GM11168 (cell line): ENCODE results near the gene SRGAP2C.
"Not testable (repeated sequence)": the region's sequence is repeated elsewhere in the genome, so short reads cannot be mapped to it uniquely, and the experiment has no call there.

Experiments
- in situ Hi-C: fragments of 300-500 bp; cut with MboI; formaldehyde crosslinking; loops from one replicate; pipeline ENCODE4 v1.12.0; 2022; ENCODE audit warnings: low sequenced_read_pairs; ENCODE audit not compliant: unreplicated experiment

Gene SRGAP2C

GRCh38 chr1:121400541-121401310 is 216.0 kb downstream of the SRGAP2C start:
- in situ Hi-C loops = not testable (repeated sequence)

DNA sequence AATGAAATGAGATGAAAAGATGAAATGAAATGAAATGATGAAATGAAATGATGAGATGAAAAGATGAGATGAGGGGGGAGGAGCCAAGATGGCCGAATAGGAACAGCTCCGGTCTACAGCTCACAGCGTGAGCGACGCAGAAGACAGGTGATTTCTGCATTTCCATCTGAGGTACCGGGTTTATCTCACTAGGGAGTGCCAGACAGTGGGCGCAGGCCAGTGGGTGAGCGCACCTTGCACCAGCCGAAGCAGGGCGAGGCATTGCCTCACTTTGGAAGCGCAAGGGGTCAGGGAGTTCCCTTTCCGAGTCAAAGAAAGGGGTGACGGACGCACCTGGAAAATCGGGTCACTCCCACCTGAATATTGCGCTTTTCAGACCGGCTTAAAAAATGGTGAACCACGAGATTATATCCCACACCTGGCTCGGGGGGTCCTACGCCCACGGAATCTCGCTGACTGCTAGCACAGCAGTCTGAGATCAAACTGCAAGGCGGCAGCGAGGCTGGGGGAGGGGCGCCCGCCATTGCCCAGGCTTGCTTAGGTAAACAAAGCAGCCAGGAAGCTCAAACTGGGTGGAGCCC is 216.7 kb downstream of the SRGAP2C start:
- in situ Hi-C loops = not testable (repeated sequence)

- in situ Hi-C loops = not testable (repeated sequence)
Measured at GRCh38 chr1:121403254-121403653, 218.5 kb downstream of the SRGAP2C start.

DNA sequence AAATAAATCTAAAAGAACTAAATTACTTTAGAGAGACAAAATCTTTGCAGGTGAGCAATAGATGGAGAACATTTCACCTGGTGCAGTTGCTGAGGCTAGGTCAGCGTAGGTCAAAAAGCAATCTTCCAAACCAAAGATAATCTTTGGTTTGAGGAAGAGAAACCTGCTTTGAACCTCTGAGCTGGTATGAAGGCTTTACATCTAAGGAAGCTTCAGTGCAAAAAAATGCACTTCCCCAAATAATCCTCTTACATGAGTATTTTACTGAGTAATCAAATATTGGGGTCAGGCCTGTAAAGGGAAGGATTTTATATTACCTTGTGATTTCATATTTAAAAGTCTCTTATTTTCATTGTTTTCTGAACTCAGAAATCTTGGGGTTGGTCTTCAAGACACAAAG is 223.6 kb downstream of the SRGAP2C start:
- in situ Hi-C loops = no loop called here

- in situ Hi-C loops = no loop called here
Measured at GRCh38 chr1:121413821-121414220, 229.0 kb downstream of the SRGAP2C start.

- in situ Hi-C loops = no loop called here
Measured at GRCh38 chr1:121414905-121415304, 230.1 kb downstream of the SRGAP2C start.

DNA sequence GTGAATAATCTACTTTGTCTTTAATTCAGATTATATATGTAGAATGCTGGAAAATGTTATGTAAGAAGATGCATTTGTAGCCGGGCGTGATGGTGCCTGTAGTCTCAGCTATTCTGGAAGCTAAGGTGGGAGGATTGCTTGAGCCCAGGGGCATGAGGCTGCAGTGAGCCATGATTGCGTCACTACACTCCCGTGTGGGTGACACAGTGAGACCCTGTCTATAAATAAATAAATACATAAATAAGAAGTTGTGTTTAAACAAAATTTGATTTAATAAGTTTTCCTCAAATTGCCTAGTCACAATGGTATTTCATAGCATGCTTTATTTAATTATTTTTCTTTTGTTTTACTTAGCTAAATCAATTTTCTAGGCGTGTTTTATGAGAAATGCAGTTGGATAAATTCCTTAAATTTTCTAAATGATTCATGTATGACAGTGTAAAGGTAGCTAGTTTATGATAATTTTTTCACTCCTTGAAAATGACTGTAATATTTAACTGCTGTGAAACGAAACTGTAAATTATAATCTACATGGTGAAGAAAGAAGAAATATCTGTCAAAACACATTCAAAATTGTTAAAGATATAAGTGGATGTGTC is 232.6 kb downstream of the SRGAP2C start:
- in situ Hi-C loops = no loop called here

DNA sequence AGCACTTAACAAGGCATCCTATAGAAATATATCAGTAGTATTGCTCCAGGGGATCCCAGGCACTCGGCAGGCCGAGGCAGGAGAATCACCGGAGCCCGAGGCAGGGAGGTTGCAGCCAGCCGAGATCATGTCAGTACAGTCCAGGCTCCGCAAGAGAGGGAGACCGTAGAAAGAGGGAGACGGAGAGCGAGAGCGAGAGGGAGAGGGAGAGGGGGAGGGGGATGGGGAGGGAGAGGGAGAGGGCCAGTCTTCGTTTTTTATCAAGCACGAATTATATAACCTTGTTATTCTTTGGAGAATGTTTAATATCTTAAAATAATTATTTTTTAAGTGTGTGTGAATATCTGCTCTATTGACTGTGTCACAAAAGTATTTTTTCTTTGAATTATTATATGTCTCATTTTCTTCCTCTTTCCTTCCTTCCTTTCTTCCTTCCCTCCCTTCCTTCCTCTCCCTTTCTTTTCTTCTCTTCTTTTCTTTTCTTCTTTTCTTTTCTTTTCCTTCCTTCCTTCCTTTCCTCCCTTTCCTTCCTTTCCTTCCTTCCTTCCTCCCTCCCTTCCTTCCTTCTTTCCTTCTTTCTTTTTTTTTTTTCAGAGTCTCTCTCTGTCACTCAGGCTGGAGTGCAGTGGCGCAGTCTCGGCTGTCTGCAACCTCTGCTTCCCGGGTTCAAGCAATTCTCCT is 233.7 kb downstream of the SRGAP2C start:
- in situ Hi-C loops = no loop called here

GRCh38 chr1:121419050-121419615 is 234.4 kb downstream of the SRGAP2C start:
- in situ Hi-C loops = not testable (repeated sequence)

- in situ Hi-C loops = not testable (repeated sequence)
Measured at GRCh38 chr1:121421490-121421889, 236.7 kb downstream of the SRGAP2C start.

- in situ Hi-C loops = not testable (repeated sequence)
Measured at GRCh38 chr1:121423956-121424355, 239.2 kb downstream of the SRGAP2C start.

DNA sequence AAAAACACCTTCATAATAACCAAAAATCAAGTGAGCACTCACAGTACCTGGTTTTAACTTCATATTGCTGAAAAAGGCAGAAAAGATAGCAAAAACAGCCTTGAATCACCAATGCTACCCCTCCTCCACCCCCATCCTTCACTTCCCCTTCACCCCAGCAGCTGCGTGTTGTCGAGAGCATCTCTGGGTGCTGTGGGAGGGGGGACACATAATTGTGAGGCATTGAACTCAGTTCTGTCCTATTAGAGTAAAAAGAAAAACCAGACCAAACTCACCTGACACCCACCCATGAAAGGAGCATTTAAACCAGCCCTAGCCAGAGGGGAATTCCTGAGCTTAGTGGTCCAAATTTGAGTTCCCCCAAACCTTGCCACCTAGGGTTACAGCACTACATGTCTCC is 248.7 kb downstream of the SRGAP2C start:
- in situ Hi-C loops = not testable (repeated sequence)

DNA sequence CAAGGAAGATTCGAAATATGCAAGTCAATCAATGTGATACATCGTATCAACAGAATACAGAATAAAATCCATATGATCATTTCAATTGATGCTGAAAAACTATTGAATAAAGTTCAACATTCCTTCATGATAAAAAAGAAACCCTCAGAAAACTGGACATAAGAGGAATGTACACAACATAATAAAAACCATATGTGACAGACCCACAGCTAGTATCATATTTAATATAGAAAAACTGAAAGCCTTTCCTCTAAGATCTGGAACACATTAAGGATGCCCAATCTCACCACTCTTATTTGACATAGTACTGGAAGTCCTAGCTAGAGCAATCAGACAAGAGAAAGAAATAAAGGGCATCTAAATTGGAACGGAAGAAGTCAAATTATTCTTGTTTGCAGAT is 254.1 kb downstream of the SRGAP2C start:
- in situ Hi-C loops = not testable (repeated sequence)

GRCh38 chr1:121440993-121441392 is 256.2 kb downstream of the SRGAP2C start:
- in situ Hi-C loops = no loop called here
